Iris pigment epithelial cell (primary cell): Measurements from ENCODE around the gene RNF167.

Experiments
- DNase-seq: peaks from one replicate; pipeline ENCODE4 v3.0.0-alpha.2; 2011; ENCODE audit warnings: low read depth

RNF167 gene

GRCh38 chr17:4938688-4939545 lies 1.2 kb upstream of the RNF167 start:
- peak; percentile 22 for DNase-seq

DNA sequence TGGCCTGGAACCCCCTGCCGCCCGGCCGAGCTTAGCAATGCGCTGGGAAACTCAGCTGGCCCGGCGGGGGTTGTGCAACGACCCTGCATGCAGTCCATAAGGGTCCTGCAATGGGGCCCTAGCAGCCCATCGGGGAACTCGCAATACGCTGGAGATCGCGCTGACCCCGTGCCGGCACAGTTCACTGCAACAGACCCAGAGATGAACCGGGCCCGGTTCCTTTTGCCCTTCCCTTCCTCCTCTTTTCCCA lies 597 bp upstream of the RNF167 start:
- peak; percentile 39 for DNase-seq

- peak; percentile 22 for DNase-seq
Measured at GRCh38 chr17:4940555-4941318, 669 bp downstream of the RNF167 start.

DNA sequence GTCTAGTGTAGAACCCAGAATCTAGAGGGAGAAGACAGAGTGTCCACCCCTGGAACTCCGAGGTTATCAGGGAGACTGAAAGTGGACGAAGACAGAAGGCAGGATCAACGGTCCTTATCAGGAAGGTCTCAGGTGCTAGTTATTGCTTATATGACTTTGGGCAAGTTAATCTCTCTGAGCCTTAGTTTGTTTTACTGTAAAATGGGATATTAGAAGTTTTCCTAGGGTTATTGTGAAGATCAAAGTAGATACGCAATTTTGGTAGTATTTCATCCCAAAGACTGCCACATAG lies 1.2 kb downstream of the RNF167 start:
- no peak for DNase-seq

GRCh38 chr17:4942760-4943508 lies 2.9 kb downstream of the RNF167 start:
- DNase-seq, result no peak

- DNase-seq, result no peak
Measured at GRCh38 chr17:4944163-4944553, 4.1 kb downstream of the RNF167 start.

DNA sequence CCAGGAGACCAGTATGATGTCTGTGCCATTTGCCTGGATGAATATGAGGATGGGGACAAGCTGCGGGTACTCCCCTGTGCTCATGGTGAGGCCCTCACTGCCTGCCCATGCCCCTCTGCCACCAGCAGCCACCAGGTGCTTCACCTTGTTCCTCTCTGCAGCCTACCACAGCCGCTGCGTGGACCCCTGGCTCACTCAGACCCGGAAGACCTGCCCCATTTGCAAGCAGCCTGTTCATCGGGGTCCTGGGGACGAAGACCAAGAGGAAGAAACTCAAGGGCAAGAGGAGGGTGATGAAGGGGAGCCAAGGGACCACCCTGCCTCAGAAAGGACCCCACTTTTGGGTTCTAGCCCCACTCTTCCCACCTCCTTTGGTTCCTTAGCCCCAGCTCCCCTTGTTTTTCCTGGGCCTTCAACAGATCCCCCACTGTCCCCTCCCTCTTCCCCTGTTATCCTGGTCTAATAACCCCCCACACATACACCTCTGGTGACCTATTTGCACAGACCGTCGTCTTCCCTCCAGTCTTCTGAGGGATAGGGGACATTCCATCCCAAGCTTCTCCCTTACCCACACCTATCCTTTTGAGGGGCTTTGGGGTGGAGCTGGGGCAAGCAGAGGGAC lies 4.6 kb downstream of the RNF167 start:
- DNase-seq, result no peak

DNA sequence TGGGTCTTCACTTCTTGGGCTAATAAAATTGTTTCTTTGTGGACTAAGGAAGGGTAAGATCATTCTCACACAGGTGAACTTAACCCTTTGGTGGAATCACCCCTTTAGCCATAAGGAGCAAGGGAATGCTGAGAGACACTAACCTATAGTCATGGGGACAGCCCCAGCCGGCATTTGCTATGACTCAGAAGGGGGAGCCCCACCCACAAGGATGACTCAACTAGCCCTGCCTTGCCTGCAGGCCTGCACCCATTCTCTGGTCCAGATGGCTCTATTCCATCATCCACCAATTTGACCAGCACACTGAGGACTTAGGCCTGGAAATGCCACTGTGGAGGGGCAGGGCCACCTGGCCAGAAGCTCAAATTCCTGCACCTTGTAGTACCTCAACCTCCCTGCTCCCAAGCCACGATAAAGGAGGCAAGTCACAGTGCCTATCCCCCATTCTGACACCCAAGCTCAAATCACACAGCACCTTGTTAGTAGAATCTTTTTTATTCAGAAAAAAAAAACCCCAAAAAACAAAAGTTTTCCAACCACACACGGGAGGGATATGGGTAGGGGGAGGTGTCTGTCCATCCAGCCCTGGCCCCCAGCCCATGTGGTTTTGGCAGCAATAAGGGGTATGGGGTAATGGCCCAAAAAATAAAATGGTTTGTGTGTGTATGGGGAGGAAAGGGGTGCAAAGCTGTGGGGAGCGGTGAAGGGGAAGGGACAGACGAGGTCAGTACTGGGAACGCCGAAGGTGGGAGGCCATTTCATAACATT lies 5.3 kb downstream of the RNF167 start:
- peak; percentile 92 for DNase-seq

DNA sequence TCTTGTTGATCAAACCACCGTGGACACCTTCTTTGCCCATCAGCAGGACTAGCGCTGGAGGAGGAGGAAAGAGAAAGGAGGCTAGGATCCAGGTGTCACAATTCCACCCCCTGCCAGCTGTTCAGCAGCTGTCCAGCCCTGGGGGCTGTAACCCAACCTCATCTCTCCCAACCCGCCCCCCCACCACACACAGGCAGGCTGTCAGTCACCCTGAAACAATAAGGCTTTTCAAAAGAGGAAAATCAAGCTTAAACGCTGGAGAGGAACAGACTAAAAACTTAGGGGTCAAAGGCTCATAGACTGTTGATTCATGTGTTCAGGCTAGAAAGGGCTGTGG lies 5.8 kb downstream of the RNF167 start:
- no peak for DNase-seq

DNA sequence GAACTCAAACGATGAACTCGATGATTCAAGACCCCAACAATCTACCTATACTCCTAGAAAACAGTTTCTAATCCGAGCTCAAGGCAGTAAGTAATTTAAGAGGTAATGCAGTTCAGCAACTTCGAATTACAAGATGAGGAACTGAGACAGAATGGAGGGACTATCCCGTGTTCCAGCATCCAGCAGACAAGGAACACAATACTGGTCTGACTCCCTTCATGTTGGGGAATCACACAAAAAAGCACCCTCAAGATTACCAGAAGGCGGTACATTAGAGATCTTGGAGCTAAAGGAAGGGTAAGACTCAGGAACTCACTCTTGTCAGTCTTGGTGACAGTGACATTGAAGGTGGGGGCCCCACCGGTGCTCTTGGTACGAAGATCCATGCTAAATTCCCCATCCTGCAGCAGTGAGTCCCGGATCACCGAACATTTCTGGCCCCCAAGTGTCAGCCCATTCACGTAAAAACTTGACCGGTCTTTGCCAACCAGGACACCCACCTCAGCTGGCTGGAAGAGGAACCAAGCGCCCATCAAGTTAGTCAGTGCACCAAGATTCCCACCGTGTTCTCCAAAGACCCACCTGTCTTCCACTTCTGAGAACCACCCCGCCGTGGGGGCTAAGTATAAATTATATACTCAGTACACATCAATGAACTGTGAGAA lies 6.4 kb downstream of the RNF167 start:
- DNase-seq, result no peak

DNA sequence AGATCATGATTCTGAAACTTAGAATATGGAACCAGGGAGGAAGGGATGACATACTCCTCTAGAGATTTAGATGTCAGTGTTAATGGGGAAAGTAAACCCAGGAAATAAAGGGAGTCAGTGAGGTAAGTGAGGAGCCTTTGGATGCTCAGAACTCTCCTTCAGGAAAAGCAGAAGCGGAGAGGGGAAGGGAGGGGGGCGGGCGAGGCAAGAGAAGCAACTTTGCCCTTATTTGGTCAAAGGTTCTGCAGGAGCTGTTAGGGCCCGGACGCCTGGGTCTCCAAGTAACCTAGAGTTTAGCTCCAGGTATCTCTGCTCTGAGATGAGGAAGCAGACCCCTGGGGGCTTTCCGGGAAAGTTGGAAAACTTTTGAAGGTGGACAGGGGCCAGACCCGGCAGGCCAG lies 6.9 kb downstream of the RNF167 start:
- DNase-seq, result no peak

GRCh38 chr17:4947411-4948165 lies 7.5 kb downstream of the RNF167 start:
- peak; percentile 53 for DNase-seq

- DNase-seq, result peak; percentile 95
Measured at GRCh38 chr17:4948166-4948930, 8.3 kb downstream of the RNF167 start, which contains the start of gene PFN1. Gene PFN1, minus strand, starts transcription at chr17:4948530. Its CDS starts 136 bp downstream, at chr17:4948394.

GRCh38 chr17:4948931-4949320 lies 8.9 kb downstream of the RNF167 start:
- peak; percentile 93 for DNase-seq

DNA sequence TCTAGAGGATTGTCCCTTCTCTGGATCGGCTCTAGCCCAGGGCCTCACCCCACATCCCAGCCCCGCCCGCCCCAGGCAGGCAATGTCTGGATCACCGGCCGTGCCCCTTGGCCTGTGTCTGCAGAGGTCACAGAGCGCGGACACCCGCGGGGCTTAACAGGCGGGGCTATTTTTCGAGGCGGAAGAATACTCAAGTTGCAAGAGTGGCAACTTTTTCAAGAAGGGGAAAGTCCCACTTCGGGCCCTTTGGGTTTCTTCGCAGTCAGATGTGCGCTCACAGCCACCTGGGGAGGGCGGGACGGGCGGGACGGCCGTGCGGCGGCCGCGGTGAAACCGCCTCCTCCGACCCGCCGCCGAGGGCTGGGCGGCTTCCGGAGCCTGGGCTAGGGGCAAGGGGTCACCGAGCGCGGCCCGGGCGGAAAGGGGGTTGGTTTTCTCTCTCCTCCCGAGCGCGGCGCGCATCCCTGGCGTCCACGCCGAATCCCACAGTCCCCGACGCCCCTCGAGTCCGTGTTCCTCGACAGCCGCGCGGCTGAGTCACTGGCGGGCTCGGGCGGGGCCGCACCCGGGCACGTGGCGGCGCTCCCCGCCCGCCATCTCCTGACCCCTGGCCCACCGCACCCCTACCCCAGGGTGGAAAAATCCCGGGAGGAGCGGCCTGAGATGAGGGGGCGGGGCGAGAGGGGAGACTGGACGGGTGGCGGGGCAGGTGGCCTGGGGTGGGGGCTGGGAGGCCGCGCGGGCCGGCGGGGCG lies 9.4 kb downstream of the RNF167 start:
- DNase-seq, result peak; percentile 79

GRCh38 chr17:4950075-4950745 lies 10.1 kb downstream of the RNF167 start:
- DNase-seq, result peak; percentile 47

DNA sequence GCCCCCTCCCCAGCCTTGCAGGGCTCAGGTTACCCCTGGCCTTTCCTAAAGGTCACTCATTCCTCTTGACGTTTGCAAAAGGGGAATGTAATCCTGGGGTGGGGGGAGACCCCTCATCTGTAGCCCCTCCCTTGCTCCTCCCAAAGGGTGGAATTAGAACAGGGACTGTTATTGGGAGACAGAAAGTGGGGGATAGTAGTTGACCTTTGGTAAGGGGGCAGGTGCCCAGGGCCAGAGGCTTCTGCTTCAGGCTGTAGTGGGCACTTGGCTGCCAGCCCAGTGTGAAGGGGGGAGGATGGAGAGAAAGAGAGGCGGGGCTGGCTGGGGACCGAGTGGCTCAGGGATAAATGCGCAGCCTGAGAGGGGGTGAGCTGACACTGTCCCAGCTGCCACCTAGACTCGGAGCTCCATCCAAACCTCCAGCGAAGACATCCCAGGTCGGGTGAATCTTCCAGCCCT lies 10.7 kb downstream of the RNF167 start, which contains the start of gene ENO3:
Gene ENO3, plus strand, starts transcription at position 374 of the 459 bp plus-strand sequence. CDS start 711 bp downstream, outside the sequence.
- DNase-seq, result no peak

DNA sequence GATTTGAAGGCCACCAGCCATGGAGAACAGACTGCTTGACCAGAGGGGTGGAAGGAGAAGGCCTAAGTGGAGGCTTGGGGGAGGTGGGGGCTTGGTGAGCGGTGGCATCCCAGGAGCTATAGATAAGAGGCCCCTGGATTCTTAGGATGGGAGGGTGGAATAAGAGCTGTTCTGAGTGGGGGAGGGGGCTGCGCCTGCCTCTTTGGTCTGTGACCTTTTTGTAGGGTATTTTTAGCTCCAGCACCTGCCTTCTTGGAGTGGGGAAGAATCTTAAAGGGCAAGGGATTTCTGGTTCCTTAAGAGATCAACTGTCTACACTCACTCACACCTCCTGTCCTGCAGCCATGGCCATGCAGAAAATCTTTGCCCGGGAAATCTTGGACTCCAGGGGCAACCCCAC lies 11.4 kb downstream of the RNF167 start:
- no peak for DNase-seq
